Measurements from ENCODE around the gene ADGRL3.

Gene ADGRL3

GRCh38 chr4:61805227-61805626 lies 605.1 kb downstream of the ADGRL3 start:
- Histone ChIP-seq H3K4me3 (ENCODE audit: insufficient read depth, low read length, poor library complexity, severe bottlenecking) (no peak overlapping the region), H3F3A (ENCODE audit: insufficient read depth) (no peaks in the 10 kb centered on the region), H3K27ac (ENCODE audit: low read depth, low read length) (no peak overlapping the region), H3K9ac (ENCODE audit: low read length) (no peak overlapping the region), H3K36me3 (ENCODE audit: low read length) (no peaks in the 10 kb centered on the region), H3K9me3 (ENCODE audit: insufficient read depth, low read length) (no peaks in the 10 kb centered on the region), H2AFZ (ENCODE audit: low read depth, low read length, severe bottlenecking) (no peak overlapping the region), H3K27me3 (ENCODE audit: low read length) (no peaks in the 10 kb centered on the region), H3K9me2 (replicated peaks; ENCODE audit: insufficient read depth, low read length) (no peaks in the 10 kb centered on the region), H3K4me2 (ENCODE audit: low read depth, low read length, poor library complexity, severe bottlenecking) (no peak overlapping the region), H3K79me2 (ENCODE audit: insufficient read depth, low read length) (no peaks in the 10 kb centered on the region), H4K20me1 (ENCODE audit: low read depth, low read length) (no peaks in the 10 kb centered on the region)
- TF ChIP-seq CTCF (IDR thresholded peaks at IDR 0.05; ENCODE audit: insufficient read depth, low read length, poor library complexity, severe bottlenecking): no peak
- TF ChIP-seq EZH2phosphoT487 (conservative IDR thresholded peaks at IDR 0.05; ENCODE audit: low read length): no peak

- no peaks in the 10 kb centered on the region for H3K79me2 ChIP-seq (ENCODE audit: insufficient read depth, low read length)
- no peaks in the 10 kb centered on the region for H3K9me2 ChIP-seq (replicated peaks; ENCODE audit: insufficient read depth, low read length)
- no peaks in the 10 kb centered on the region for H3K36me3 ChIP-seq (ENCODE audit: low read length)
- H3K4me3 ChIP-seq (ENCODE audit: insufficient read depth, low read length, poor library complexity, severe bottlenecking): no peak overlapping the region
- H3K27ac ChIP-seq (ENCODE audit: low read depth, low read length): no peak overlapping the region
- TF ChIP-seq EZH2phosphoT487 (conservative IDR thresholded peaks at IDR 0.05; ENCODE audit: low read length): no peak
- no peak for TF ChIP-seq CTCF (IDR thresholded peaks at IDR 0.05; ENCODE audit: insufficient read depth, low read length, poor library complexity, severe bottlenecking)
- no peaks in the 10 kb centered on the region for H4K20me1 ChIP-seq (ENCODE audit: low read depth, low read length)
- no peak overlapping the region for H3K4me2 ChIP-seq (ENCODE audit: low read depth, low read length, poor library complexity, severe bottlenecking)
- H3K9ac ChIP-seq (ENCODE audit: low read length): no peak overlapping the region
- no peaks in the 10 kb centered on the region for H3K27me3 ChIP-seq (ENCODE audit: low read length)
- H3F3A ChIP-seq (ENCODE audit: insufficient read depth): no peaks in the 10 kb centered on the region
- H3K9me3 ChIP-seq (ENCODE audit: insufficient read depth, low read length): no peaks in the 10 kb centered on the region
- H2AFZ ChIP-seq (ENCODE audit: low read depth, low read length, severe bottlenecking): peak overlapping the region; percentile 34
Observed at GRCh38 chr4:61805979-61806378, 605.9 kb downstream of the ADGRL3 start.

- Histone ChIP-seq H3K9me3 (ENCODE audit: insufficient read depth, low read length) (no peaks in the 10 kb centered on the region), H3K36me3 (ENCODE audit: low read length) (no peaks in the 10 kb centered on the region), H3F3A (ENCODE audit: insufficient read depth) (no peaks in the 10 kb centered on the region), H3K4me3 (ENCODE audit: insufficient read depth, low read length, poor library complexity, severe bottlenecking) (no peak overlapping the region), H2AFZ (ENCODE audit: low read depth, low read length, severe bottlenecking) (no peak overlapping the region), H3K79me2 (ENCODE audit: insufficient read depth, low read length) (no peaks in the 10 kb centered on the region), H3K27me3 (ENCODE audit: low read length) (no peaks in the 10 kb centered on the region), H4K20me1 (ENCODE audit: low read depth, low read length) (no peaks in the 10 kb centered on the region), H3K9me2 (replicated peaks; ENCODE audit: insufficient read depth, low read length) (no peaks in the 10 kb centered on the region), H3K9ac (ENCODE audit: low read length) (no peak overlapping the region), H3K27ac (ENCODE audit: low read depth, low read length) (no peak overlapping the region), H3K4me2 (ENCODE audit: low read depth, low read length, poor library complexity, severe bottlenecking) (no peak overlapping the region)
- TF ChIP-seq CTCF (IDR thresholded peaks at IDR 0.05; ENCODE audit: insufficient read depth, low read length, poor library complexity, severe bottlenecking): no peak
- TF ChIP-seq EZH2phosphoT487 (conservative IDR thresholded peaks at IDR 0.05; ENCODE audit: low read length): no peak
Observed at GRCh38 chr4:61812171-61812570, 612.0 kb downstream of the ADGRL3 start.
